ENCODE measurements around the gene UXS1. TPM values are rescaled to one million over a fixed set of nuclear protein-coding genes. Genes with fewer than 3 reads are reported as not detected.

Gene UXS1
- total RNA-seq, 4 donors from 2014 or later = 16.7 to 46.2 (median 34.9) TPM

- TF ChIP-seq CTCF (IDR thresholded peaks at IDR 0.05) (no peak), POLR2A (IDR thresholded peaks at IDR 0.05) (no peak)
- WGBS, 2 donors = 45 to 48% methylated on average over 9 of the region's 9 CpGs
- peak in 1 of 2 donors; percentile 11 for DNase-seq (ENCODE audit: low spot score in 2 of 2)
- H3K4me3 ChIP-seq (ENCODE audit: low read depth, poor library complexity, severe bottlenecking) = no peak overlapping the region
- intact Hi-C loops (cut with DNase I; ENCODE audit: low total_unique reads) = no loop called here
These were observed 108.7 kb downstream of the UXS1 start for GRCh38 chr2:106085181-106085940.

- no peak overlapping the region for H3K4me3 ChIP-seq (ENCODE audit: low read depth, poor library complexity, severe bottlenecking)
- DNase-seq (ENCODE audit: low spot score in 2 of 2) = no peak
- 57 to 72% methylated on average over 6 of the region's 6 CpGs for WGBS, 2 donors
- intact Hi-C loops (cut with DNase I; ENCODE audit: low total_unique reads) = no loop called here
- TF ChIP-seq POLR2A (IDR thresholded peaks at IDR 0.05) = no peak
- no peak for TF ChIP-seq CTCF (IDR thresholded peaks at IDR 0.05)
These were observed 113.1 kb downstream of the UXS1 start for GRCh38 chr2:106080959-106081358.

GRCh38 chr2:106078096-106078495, 116.0 kb downstream of the UXS1 start:
- intact Hi-C loops (cut with DNase I; ENCODE audit: low total_unique reads) = loop anchor here (10.0 kb wide), 1 partner anchor 503 kb away; no protein-coding TSS in a partner anchor
- TF ChIP-seq CTCF (IDR thresholded peaks at IDR 0.05) (no peak), POLR2A (IDR thresholded peaks at IDR 0.05) (no peak)
- H3K4me3 ChIP-seq (ENCODE audit: low read depth, poor library complexity, severe bottlenecking) = no peak overlapping the region
- 80 to 87% methylated on average over 5 of the region's 5 CpGs for WGBS, 2 donors
- no peak for DNase-seq (ENCODE audit: low spot score in 2 of 2)

GRCh38 chr2:106076941-106077340, 117.2 kb downstream of the UXS1 start:
- no peak for DNase-seq (ENCODE audit: low spot score in 2 of 2)
- intact Hi-C loops (cut with DNase I; ENCODE audit: low total_unique reads) = loop anchor here (10.0 kb wide), 1 partner anchor 502 kb away; no protein-coding TSS in a partner anchor
- TF ChIP-seq CTCF (IDR thresholded peaks at IDR 0.05) (no peak), POLR2A (IDR thresholded peaks at IDR 0.05) (no peak)
- WGBS, 2 donors = 65 to 67% methylated on average over 1 of the region's 1 CpG
- no peak overlapping the region for H3K4me3 ChIP-seq (ENCODE audit: low read depth, poor library complexity, severe bottlenecking)

- DNase-seq (ENCODE audit: low spot score in 2 of 2) = no peak
- TF ChIP-seq POLR2A (IDR thresholded peaks at IDR 0.05) (no peak), CTCF (IDR thresholded peaks at IDR 0.05) (no peak)
- WGBS, 2 donors = 72 to 76% methylated on average over 3 of the region's 3 CpGs
- H3K4me3 ChIP-seq (ENCODE audit: low read depth, poor library complexity, severe bottlenecking) = no peak overlapping the region
- intact Hi-C loops (cut with DNase I; ENCODE audit: low total_unique reads) = loop anchor here (10.0 kb wide), 1 partner anchor 500 kb away; no protein-coding TSS in a partner anchor
These were observed 119.1 kb downstream of the UXS1 start for GRCh38 chr2:106075048-106075447.
